GM19023 (cell line): Measurements from ENCODE around the gene SGMS1.

ENCODE experiments used
- ATAC-seq: cut with Tn5 transposase; IDR thresholded peaks from one replicate; pipeline ENCODE4 v1.9.1; 2021; ENCODE audit warnings: mild to moderate bottlenecking, moderate library complexity; ENCODE audit not compliant: unreplicated experiment

Gene SGMS1

DNA sequence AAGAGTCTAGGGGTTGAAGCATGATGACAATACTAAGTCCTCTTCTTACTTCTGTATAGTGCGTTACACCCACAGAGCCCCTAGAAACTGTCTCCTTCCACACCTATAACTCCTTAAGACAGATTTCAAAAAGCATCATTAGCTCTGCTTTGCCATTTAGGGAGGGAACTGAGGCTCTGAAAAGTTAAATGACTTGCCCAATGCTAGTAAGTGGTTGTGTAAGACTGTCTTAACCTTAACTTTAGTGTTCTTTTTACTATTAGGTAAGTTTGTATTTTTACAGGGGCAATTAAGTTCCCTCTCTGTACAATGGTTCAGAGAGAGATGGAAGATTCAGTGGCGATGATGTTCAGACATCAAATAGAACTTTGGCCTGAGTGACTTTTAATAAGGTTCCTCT, 299.7 kb downstream of the SGMS1 start:
- ATAC-seq = no peak

- ATAC-seq = no peak
Observed at GRCh38 chr10:50322077-50322476, 301.7 kb downstream of the SGMS1 start.

GRCh38 chr10:50318129-50318528, 305.6 kb downstream of the SGMS1 start:
- no peak for ATAC-seq

DNA sequence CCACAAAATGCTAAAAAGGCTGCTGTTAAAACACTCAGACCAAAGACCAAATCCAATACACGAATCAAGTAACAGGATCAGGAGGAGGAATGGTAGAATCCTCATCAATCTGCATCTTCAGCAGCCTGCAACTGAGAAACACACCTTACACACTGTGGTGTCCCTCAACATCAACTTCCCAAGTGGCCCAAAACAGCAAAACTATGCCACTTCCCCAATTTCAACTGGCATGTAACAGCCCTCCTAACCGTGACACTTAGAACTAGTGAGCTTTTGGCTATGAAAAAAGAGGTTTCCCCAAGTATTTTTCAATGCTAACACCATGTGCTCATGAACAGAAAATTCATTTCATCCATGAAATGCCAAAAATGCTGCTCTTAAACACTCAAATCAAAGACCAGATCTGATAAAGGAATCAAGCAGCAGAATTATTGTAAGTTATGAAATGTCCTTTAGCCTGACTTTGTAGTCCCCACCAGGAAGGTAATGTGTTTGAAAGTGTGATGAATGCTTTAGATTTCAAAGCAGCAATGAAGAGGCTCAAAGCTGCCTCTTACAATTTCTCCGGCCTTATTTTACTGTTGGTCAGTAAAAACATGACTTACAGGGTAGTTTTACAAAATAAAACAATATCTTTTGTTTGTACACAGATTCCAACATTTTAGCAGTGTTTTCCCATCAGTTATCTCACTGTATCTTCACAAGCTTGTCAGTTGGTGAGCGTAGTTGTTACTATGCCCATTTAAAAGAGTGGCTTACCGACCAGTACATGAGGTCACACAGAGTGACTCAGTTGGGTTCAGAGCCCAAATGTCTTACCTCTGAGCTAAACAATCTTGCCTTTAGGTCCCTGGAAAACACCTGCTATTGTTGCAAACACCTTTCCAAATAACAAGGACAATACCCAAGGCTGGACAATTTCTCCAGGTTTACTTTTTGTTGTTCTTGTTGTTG, 306.8 kb downstream of the SGMS1 start:
- ATAC-seq = no peak

GRCh38 chr10:50316174-50316573, 307.6 kb downstream of the SGMS1 start:
- ATAC-seq = no peak

- no peak for ATAC-seq
Observed at GRCh38 chr10:50315424-50315823, 308.3 kb downstream of the SGMS1 start.

- ATAC-seq = no peak
Observed at GRCh38 chr10:50314169-50315071, 309.3 kb downstream of the SGMS1 start.

DNA sequence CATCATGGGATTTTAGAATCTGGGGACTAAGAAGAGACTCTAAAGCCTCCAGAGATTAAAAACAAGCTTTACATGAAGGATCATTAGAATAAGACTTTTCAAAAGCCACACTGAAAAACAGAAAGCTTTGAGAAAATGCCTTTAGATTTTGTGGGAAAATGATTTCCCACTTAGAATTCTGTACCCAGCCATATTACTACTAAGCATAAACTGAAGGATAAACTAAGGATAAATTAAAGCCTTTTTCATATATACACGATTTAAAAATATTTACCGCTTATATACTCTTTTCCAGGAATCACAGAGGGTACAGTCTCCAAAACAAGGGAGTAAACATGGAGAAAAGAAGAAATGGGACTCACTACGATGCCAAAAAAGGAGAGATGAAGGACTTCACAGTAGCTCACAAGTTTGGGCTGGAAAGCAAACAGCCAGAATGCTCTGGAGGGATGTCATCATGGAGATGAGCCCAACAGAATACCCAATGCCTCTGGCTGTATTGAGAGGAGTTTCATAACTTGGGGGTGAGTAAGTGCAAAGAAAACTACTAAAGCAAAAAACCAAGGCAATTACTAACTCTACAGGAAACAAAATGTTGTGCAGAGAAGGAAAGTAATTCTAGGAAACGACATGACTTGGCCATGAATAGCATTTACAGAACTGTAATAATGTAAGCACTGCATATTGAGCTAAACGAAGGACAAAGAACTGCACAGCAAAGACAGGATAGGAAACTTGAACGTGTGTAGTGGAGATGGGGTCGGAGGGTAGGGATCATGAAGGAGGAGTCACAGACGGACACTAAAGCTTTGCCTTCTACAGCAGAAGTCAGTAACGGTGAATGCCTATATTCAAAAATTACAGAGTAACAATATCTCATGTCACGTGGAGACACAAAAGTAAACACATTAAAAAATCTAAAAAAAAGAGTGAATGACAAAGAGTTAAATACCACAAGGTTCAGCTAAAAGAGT, 311.0 kb downstream of the SGMS1 start:
- no peak for ATAC-seq

DNA sequence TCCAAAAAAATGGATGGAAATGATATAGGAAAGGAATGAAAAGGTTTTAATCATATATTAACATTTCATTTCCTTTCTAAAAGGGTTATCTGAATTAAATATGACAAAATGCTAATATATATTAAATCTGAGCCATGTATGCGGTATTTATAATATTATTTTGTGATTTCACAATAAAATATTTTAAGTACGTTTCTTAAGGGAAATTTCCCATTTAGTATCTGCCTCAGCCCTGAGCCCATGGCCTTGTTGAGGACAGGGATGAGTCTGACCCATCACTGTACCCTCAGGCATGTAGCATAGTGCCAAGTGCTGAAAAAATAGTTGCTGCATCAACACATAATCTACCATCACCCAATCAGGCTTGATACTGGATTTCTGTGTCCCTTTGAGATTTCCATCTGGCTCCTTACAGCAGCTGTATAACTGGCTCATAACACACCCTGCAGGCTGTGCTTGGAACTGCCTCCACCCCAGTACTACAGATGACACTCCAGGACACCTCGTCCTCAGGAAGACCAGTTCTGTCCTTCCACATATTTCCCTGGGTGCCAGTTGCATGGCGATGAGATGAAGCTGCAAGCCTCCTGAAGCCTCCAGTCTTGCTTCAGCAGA, 313.1 kb downstream of the SGMS1 start:
- peak; percentile 69 for ATAC-seq

DNA sequence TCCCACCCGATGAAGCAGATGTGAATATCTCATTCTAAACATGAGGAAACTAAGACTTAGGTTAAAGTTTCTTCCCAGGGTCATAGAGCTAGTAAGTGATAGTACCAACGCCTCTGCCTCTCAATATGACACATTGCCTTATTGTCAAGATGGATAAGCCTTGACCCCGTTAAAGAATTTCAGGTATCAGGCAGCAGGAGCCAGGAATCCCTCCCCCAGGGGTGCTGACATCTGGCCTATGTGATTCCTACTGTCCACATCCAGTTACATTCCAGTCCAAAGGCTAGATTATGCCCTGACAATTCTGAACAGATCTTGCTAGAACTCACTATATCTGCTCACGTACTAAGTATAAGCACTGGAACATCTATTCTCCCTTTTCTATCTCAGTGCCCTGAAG, 314.4 kb downstream of the SGMS1 start:
- no peak for ATAC-seq

- ATAC-seq = no peak
Observed at GRCh38 chr10:50304660-50305059, 319.1 kb downstream of the SGMS1 start.

GRCh38 chr10:50299948-50300669, 323.6 kb downstream of the SGMS1 start:
- no peak for ATAC-seq

DNA sequence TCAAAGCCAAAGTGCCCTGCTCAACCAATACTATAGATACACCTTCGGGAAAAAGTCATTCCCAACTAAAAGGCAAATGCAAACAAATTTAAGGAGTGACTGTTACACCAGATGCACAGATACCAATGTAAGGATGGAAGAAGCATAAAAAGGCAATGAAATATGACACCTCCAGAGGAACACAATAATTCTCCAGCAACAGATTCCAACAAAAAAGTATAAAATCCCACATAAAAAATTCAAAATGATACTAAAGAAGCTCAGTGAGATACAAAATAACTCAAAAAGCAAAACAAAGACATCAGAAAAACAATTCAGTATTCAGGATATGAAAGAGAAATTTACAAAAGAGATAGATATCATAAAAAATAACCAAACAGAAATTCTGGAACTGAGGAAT, 328.4 kb downstream of the SGMS1 start:
- ATAC-seq = no peak

DNA sequence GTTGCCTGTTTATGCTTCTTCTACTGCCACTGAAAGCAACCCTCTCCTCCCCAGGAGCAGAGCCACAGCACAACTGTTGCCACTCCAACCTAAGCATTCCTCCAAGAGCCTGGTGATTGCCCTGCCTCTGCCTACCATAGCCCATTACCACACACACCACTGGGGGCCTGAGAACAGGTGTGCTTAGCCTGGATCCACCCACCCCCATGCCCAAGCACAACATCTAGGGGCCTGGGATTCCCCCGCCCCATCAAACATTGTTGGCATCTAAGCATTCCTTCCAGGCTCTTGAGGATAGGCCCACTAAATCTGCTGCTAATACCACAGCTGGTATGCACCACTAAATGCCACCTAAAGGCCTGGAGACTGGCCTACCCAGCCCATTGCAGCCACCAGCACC, 329.2 kb downstream of the SGMS1 start:
- no peak for ATAC-seq

DNA sequence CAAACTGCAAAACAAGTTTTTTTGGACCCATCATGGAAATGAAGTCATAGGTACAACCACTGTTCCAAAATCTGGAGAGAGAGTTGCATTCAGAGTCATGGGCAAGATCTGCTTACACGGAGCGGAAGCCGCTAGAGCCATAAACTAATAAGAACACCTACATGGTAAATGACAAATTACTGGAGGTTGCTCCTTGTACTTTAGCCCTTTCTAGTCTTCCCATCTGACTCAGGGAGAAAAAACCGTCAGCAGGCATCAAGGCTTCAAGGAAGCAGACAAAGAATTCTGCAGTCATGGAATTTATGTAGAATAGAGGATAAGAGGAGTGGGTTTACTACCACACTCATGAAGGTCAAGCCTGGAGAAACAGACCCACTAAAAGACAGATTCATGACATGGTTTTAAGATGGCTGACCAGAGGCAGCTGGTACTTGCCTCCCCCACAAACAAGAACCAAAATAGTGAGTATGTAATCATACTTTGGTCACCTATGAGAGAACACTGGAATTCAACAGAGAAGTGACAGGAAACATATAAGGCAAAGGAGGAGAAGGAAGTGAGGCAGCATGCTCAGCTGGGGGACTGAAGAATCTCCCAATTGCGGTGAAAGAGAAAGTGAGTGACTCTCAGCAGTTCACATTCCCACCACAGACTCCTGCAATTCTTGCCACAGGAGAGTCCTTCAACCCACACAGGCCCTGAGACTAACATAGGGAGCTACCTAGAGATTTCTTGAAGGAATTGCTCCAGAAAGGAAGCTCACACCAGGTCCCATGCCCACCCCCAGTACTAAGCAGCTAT, 330.0 kb downstream of the SGMS1 start:
- no peak for ATAC-seq

DNA sequence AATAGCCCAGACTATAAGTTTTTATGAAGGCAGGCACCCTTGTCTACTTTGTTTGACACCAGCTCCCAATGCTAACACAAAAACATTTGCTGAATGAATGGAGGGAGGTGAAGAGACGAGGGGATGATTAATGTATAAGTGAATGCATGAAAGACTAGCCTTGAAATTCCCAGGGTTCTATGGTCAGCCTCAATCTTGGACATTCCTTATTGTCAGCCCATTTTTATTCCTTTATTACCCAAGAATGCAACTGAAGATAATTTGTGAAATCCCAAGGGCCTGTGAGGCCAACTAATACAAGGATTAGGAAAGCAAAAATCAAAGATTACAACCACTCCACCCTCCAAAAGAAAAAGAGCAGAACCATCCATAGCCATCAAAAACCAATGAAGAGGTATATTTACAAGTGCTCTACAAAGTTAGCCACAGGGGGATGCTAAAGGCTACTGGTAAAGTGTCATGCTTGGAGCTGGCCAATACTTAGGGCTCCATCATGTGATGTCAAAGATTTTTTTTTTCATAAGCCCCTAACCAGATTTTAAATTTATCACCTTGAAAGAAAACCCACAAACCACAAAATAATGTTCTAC, 332.4 kb downstream of the SGMS1 start:
- no peak for ATAC-seq

DNA sequence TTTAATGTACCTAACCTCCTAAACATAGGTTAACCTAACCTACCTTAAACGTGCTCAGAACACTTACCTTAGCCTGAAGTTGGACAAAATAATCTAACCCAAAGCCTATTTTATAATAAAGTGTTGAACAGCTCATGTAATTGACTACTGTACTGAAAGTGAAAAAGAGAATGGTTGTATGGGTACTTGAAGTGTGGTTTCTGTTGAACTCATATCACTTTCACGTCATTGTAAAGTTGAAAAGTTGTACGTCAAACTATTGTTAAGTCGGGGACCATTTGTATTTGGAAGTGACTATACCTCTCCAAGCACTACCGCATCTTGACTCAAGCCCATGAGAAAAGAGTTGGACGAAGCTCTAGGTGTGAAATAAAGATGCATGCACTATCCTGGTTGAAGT, 334.6 kb downstream of the SGMS1 start:
- no peak for ATAC-seq
